Epithelial cell of esophagus (primary cell): Measurements from ENCODE around the gene JSRP1.

ENCODE experiments used
- DNase-seq: peaks from one replicate; pipeline ENCODE4 v3.0.0; 2010; ENCODE audit warnings: low read depth
- H3K4me3 ChIP-seq: 2 replicates; pipeline ENCODE4 v1.5.1; 2011; ENCODE audit warnings: mild to moderate bottlenecking, low read length, control low read depth
- TF ChIP-seq, protein P1 (sequence below): IDR thresholded peaks from 2 replicates; pipeline ENCODE4 v1.5.1; 2011; ENCODE audit warnings: low read depth, mild to moderate bottlenecking, low read length, control low read depth, inconsistent platforms; ENCODE audit not compliant: insufficient read depth; ENCODE audit errors: missing control alignments

Gene JSRP1

DNA sequence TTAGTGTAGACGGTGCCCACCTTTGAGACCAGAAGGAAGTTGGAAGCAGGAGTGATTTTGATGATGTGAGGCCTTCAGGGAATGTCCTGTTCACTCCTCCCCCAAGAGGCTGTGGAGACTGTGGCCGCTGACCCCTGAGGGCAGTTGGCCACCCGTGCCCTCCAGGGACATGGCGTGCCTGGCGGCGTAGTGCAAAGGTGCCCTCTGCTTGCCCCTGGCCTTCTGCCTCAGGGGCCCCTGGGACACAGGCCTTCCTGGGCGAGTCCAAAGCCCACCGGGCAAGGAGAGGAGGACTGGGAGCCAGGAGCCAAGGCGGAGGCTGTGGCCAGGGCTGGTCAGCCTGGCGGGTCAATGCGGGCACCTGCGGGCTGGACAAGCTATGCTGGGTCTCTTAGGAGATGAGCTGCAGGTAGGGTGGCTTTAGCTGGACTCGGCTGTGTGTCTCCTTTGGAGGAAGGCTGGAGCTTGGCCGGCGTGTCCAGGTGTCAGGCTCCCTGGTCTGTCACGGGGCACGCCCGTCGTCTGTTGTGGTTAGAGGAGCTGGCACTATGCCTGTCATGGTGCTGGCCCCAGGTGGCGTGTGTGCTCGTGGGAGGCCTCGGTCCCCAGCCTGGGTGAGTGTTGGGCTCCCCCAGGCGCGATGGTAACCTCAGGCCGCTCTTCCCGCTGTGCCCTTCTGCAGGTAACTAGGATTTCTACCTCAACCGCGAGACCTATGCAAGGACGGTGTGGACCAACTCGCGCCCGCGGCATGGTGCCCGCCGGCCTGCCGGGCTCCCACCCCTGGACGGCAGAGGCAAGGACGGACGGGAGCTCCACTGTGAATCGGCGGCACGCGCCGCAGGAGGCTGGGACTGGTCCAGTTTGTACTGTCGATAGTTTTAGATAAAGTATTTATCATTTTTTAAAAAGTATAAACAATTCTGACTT, 26.8 kb downstream of the JSRP1 start:
- H3K4me3 ChIP-seq = no peak overlapping the region
- TF ChIP-seq, protein P1, sequence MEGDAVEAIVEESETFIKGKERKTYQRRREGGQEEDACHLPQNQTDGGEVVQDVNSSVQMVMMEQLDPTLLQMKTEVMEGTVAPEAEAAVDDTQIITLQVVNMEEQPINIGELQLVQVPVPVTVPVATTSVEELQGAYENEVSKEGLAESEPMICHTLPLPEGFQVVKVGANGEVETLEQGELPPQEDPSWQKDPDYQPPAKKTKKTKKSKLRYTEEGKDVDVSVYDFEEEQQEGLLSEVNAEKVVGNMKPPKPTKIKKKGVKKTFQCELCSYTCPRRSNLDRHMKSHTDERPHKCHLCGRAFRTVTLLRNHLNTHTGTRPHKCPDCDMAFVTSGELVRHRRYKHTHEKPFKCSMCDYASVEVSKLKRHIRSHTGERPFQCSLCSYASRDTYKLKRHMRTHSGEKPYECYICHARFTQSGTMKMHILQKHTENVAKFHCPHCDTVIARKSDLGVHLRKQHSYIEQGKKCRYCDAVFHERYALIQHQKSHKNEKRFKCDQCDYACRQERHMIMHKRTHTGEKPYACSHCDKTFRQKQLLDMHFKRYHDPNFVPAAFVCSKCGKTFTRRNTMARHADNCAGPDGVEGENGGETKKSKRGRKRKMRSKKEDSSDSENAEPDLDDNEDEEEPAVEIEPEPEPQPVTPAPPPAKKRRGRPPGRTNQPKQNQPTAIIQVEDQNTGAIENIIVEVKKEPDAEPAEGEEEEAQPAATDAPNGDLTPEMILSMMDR = no peak
- no peak for DNase-seq

DNA sequence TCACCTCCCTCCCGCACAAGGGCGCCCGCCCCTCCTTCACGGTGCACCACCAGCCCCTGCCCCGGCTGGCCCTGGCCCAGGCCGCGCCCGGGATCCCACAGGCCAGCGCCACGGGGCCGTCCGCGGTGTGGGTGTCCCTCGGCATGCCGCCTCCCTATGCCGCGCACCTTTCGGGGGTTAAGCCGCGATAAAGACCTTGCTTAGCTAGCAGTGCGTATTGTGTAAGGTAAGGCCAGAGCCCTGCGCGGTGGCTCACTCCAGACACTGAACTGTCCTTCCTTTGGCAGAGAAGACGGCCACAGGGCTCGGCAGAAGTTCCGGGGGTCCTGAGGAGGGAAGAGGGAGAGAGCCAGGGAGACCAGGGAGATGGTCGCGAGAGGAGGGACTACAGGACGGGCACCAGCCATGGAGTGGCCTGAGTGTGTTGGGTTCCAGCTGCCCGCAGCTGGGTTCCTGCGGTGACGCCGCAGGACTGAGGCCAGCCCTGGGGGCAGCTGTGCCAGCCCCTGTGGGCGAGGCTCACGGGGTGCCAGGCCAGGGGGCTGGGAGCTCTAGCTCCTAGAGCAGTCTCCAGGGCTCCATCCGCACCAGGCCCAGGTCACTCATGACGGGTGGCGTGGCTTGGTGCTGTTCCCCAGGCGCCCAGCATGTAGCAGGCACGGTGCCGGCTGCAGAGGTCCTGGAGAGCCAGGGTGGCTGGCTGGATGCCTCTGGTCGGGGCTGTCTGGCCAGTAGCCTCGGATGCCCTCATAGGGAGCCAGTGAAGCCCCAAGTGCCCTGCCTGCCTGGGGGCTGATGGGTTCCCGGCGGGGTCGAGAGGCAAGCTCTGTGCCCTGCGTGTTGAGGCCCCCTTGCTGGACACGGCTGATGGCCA, 27.8 kb downstream of the JSRP1 start:
- no peak for DNase-seq
- no peak overlapping the region for H3K4me3 ChIP-seq
- TF ChIP-seq, protein P1 = no peak

DNA sequence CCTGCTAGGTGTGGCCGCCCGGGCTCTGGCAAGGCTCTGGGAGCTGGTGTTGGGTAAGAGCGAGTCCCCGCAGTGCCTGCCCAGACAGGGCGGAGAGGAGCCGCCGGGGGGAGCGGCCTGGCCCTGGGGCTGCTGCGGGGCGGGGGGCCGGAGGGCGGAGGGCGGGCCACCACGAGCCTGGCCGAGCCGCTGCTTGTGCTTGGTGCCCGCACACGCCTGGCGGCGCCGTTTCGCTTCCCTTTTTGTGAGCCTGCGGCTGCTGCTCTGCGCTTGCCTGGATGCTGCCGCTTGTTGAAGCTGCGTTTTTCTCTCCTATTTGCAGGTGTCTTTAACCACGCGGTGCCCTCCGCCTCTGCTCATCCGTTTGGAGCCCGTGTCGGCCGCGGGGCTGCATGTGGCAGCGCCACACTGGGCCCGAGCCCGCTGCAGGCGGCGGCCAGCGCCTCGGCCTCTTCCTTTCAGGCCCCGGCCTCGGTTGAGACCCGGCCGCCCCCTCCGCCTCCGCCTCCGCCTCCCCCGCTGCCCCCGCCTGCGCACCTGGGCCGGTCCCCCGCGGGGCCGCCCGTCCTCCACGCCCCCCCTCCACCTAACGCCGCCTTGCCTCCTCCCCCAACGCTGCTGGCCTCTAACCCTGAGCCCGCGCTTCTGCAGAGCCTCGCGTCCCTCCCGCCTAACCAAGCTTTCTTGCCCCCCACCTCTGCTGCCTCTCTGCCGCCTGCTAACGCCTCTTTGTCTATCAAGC, 28.6 kb downstream of the JSRP1 start:
- TF ChIP-seq, protein P1 = no peak
- no peak overlapping the region for H3K4me3 ChIP-seq
- no peak for DNase-seq

DNA sequence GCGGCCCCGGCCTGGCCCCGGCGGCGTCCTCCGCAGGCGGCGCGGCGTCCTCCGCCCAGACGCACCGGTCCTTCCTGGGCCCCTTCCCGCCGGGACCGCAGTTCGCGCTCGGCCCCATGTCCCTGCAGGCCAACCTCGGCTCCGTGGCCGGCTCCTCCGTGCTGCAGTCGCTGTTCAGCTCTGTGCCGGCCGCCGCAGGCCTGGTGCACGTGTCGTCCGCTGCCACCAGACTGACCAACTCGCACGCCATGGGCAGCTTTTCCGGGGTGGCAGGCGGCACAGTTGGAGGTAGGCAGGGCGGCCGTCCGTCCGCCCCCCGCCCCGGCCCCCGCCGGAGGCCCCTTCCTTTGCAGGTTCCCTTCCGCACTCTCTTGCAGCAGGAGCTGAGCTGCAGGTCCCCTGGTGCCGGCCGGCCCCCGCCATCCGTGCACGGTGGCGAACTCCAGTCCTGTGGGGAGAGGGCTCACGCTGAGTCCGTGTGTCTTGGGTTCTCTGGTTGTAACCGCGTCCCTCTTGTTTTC, 29.3 kb downstream of the JSRP1 start:
- H3K4me3 ChIP-seq = no peak overlapping the region
- DNase-seq = no peak
- TF ChIP-seq, protein P1 = no peak

DNA sequence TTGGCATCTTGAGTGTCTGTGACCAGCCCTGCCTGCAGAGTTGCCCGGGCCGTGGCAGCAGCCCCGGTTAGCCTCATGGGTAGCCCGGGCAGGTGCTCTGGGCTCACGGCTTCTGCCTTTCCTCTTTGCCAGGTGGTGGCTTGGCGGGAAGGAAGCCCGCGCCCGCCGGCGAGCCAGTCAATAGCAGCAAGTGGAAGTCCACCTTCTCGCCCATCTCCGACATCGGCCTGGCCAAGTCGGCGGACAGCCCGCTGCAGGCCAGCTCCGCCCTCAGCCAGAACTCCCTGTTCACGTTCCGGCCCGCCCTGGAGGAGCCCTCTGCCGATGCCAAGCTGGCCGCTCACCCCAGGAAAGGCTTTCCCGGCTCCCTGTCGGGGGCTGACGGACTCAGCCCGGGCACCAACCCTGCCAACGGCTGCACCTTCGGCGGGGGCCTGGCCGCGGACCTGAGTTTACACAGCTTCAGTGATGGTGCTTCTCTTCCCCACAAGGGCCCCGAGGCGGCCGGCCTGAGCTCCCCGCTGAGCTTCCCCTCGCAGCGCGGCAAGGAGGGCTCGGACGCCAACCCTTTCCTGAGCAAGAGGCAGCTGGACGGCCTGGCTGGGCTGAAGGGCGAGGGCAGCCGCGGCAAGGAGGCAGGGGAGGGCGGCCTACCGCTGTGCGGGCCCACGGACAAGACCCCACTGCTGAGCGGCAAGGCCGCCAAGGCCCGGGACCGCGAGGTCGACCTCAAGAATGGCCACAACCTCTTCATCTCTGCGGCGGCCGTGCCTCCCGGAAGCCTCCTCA, 30.0 kb downstream of the JSRP1 start:
- no peak overlapping the region for H3K4me3 ChIP-seq
- TF ChIP-seq, protein P1 = no peak
- no peak for DNase-seq
